SK-MEL-5 (cell line): ENCODE results near the gene TBRG1. TPM values are rescaled to one million over a fixed set of nuclear protein-coding genes. Genes with fewer than 3 reads are reported as not detected.

ENCODE experiments used
- DNase-seq: peaks from one replicate; pipeline ENCODE4 v3.0.0-alpha.2; 2016; ENCODE audit warnings: low read depth, low spot score
- in situ Hi-C: cut with HindIII; loops from 2 replicates; pipeline ENCODE4 v1.10.0; 2016; ENCODE audit warnings: low sequenced_read_pairs, high pct_unique_total_duplicates, low pct_unique_long_range_greater_than_20kb
- total RNA-seq: library from RNA; depleted of rRNA; stranded (reverse); fragments of >200 nt; shearing (Covaris generic); gene quantifications from 2 replicates; pipeline ENCODE4 v1.2.3, GENCODE V29; 2014

Gene TBRG1
- total RNA-seq, 1 experiment from 2014 or later = 19.1 TPM

DNA sequence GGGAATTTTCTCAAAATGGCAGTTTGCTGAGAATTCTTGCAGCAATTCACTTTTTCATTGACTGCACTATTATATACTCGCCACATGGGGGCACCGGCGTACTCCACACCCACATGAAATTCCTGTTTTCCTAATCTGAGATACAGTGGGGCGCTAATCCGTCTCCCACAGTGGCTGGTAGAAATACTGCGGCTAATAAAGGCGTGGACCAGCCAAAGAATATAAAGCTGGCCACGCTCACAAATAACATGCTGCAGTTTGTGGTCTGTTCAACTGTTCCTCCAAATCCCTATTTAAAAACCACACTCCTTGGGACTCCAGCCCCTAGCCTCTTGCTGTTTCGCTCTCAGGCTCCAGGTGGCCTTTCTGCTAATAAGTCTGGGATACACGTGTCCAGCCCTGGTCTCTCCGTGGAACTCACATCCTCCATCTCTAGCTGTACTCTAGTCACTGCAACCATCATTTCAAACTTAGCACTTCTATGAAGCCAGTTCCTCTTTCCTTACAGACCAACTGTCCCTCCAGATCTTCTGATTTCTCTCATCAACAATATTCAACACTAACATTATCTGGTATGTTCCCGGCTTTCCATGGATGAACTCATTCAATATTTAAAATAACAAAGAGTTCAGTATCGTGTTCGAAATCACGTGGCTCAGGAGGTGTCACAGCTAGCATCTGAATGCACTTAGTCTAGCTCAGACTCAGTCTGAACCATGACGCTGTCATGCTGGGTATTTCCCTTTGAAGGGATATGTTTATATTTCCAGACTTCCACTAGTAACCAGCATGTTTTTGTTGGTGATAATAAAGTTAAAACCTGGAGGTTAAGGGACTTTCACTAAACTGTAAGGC, 22.0 kb downstream of the TBRG1 start:
- DNase-seq = peak; percentile 65
- in situ Hi-C loops = no loop called here

DNA sequence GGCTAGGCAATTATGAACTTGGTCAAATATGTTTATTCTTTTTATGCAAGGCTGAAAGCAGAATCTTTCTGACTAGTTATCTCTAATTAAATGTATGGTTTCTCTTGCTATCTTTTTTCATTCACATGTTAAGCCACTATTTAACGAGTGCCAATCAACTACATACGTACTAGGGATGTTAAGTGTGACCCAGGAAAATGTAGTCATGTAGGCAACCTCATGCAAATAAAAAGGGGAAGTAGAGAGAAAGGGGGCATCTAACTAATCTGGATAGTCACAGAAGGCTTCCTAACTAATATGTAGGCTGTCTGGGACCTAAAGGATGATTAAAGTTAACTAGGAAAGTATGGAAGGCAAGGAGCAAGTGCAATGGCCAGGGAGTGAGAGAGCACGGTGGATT, 23.5 kb downstream of the TBRG1 start:
- no peak for DNase-seq
- in situ Hi-C loops = no loop called here

GRCh38 chr11:124648610-124649009, 25.9 kb downstream of the TBRG1 start:
- in situ Hi-C loops = no loop called here
- DNase-seq = no peak

- in situ Hi-C loops = no loop called here
- no peak for DNase-seq
Measured at GRCh38 chr11:124656774-124657630, 34.3 kb downstream of the TBRG1 start.

- in situ Hi-C loops = no loop called here
- DNase-seq = no peak
Measured at GRCh38 chr11:124657904-124658303, 35.2 kb downstream of the TBRG1 start.

DNA sequence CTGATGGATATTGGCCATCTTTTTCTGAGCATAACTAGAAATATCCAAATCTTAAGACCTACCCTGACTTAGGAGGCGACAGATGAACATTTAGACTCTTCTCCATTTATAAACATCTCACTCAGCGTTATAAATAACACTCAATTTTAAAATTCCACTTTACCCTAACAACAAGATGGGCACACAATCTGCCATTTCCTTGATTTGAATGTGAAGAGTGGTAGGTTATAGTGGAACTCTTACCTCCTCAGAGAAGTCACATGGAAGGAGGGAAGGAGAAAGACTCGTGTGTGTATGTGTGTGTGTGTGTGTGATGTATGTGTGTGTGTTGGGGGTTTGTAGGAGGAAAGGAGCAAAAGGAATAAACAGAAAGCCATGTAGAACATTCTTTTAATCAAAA, 35.8 kb downstream of the TBRG1 start:
- DNase-seq = no peak
- in situ Hi-C loops = no loop called here

GRCh38 chr11:124658986-124659385, 36.3 kb downstream of the TBRG1 start:
- in situ Hi-C loops = no loop called here
- no peak for DNase-seq

- in situ Hi-C loops = no loop called here
- no peak for DNase-seq
Measured at GRCh38 chr11:124661553-124661952, 38.9 kb downstream of the TBRG1 start.

DNA sequence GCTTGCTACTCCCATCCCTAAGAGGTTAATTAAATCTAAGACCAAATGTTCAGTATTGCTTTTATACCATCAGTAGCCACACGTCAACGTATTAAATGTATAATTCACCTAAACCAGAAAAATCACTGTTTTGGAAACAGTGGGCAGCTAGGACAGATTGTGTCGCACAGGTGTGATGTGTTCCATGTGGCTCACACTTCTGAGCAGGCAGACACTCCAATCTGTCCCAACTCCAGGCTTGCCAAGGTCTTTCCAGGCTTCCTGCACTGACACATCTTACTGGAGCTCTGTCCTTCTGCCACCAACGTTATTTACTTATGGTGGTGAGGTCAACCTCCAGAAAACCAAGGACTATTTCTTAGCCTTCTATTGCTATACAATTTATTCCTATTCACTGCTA, 39.4 kb downstream of the TBRG1 start:
- DNase-seq = no peak
- in situ Hi-C loops = no loop called here

- no peak for DNase-seq
- in situ Hi-C loops = no loop called here
Measured at GRCh38 chr11:124663861-124664260, 41.2 kb downstream of the TBRG1 start.

GRCh38 chr11:124667601-124668000, 44.9 kb downstream of the TBRG1 start:
- in situ Hi-C loops = no loop called here
- no peak for DNase-seq

- in situ Hi-C loops = no loop called here
- peak; percentile 53 for DNase-seq
Measured at GRCh38 chr11:124669193-124669592, 46.5 kb downstream of the TBRG1 start.

DNA sequence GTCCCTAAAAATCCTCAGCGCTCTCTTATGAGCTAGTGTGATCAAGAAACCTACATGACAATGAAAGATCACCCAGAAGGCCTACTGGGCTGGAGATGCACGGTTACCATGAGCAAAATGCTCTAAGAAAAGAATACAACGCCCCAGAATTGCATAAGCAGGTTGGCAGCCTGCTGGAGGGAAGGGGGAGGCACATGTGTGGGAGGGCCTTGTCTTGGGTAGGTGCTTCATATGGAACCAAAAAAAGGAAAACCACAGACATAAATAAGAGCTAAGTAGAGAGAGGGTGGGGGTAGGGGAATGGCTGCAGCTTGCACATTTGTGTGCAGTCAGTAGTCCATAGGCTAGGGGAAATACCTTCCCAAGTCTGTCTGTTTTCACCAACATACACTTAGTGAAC, 48.1 kb downstream of the TBRG1 start:
- DNase-seq = no peak
- in situ Hi-C loops = no loop called here

GRCh38 chr11:124672536-124673215, 50.0 kb downstream of the TBRG1 start:
- in situ Hi-C loops = no loop called here
- no peak for DNase-seq

DNA sequence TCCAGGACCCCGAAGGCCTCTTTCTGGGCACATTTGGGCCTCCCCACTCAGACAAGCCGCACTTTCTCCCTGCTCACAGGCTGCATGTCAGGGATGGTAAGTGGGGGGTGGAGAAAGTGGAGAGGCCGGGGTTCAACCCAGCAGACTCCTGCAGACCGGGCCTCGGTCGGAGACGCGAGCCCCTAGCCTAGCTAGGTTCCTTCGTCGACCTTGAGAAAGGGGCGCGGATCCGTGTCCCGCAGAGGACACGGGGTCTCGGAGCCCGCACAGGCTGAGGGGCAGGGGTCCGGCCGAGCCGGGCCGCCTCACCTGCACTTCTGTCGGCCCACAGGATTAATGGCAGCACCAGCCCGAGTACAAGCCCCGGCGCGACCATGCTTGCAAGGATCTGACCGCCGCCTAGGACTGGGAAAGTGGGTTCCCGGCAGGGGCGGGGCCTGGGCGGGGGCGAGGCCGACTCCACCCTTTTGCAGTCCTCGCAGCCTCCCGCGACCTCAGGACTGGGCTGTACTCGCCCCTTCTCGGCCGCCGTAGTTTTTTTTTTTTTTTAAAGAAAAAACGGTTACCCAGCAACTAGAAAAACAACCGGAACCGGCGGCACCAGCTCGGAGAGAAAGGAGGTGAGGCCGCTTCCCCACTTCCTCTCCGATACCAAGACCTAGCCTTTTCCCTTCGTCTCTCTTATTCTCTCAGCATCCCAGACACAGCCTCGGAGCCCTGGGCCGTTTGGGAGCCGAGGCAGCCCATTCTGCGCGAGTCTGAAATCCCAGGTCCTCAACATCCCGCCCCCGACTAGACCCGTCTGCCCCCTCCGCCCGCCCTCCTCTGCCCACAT, 50.9 kb downstream of the TBRG1 start, which contains the start of the genes SIAE and SPA17:
Gene SIAE (minus strand): TSS at position 407 of the 835 bp plus-strand sequence. CDS start 31 bp downstream, at position 376.
Gene SPA17 (plus strand): TSS at position 572 of the 835 bp plus-strand sequence. CDS start 1,361 bp downstream, outside the sequence.
- peak; percentile 91 for DNase-seq
- in situ Hi-C loops = no loop called here

GRCh38 chr11:124674168-124674517, 51.5 kb downstream of the TBRG1 start:
- in situ Hi-C loops = no loop called here
- no peak for DNase-seq

GRCh38 chr11:124674571-124674970, 51.9 kb downstream of the TBRG1 start:
- no peak for DNase-seq
- in situ Hi-C loops = no loop called here
